ENCODE results near the gene TFRC.
"Not testable (repeated sequence)": the region's sequence is repeated elsewhere in the genome, so short reads cannot be mapped to it uniquely, and the experiment has no call there.

TFRC gene

GRCh38 chr3:196115678-196116083 is 33.8 kb upstream of the TFRC start:
- no peak for TF ChIP-seq CTCF (conservative IDR thresholded peaks at IDR 0.05; ENCODE audit: low read length)
- no peak for TF ChIP-seq EZH2phosphoT487 (IDR thresholded peaks at IDR 0.05; ENCODE audit: borderline replicate concordance)
- no peaks in the 10 kb centered on the region for H4K20me1 ChIP-seq (ENCODE audit: insufficient read depth, low read length, poor library complexity, severe bottlenecking)
- peak overlapping the region; percentile 49 for H3K9ac ChIP-seq (ENCODE audit: low read depth, low read length, poor library complexity, severe bottlenecking)
- H3K36me3 ChIP-seq (ENCODE audit: insufficient read depth, low read length) = no peaks in the 10 kb centered on the region
- H3K79me2 ChIP-seq (ENCODE audit: insufficient read depth, low read length) = peaks cover 22% of the 10 kb centered on the region
- H3K4me1 ChIP-seq (ENCODE audit: insufficient read depth, low read length, poor library complexity, severe bottlenecking) = peaks cover 58% of the 10 kb centered on the region
- H3F3A ChIP-seq (ENCODE audit: low read depth) = peaks cover under 1% of the 10 kb centered on the region
- H3K9me3 ChIP-seq (ENCODE audit: insufficient read depth, low read depth, low read length) = no peaks in the 10 kb centered on the region
- H3K9me2 ChIP-seq (replicated peaks; ENCODE audit: low read depth, low read length) = no peaks in the 10 kb centered on the region
- H3K4me3 ChIP-seq (ENCODE audit: low read length, poor library complexity, severe bottlenecking) = no peak overlapping the region
- no peaks in the 10 kb centered on the region for H3K27me3 ChIP-seq (ENCODE audit: insufficient read depth, low read length, poor library complexity, severe bottlenecking)
- no peak overlapping the region for H2AFZ ChIP-seq (ENCODE audit: low read length)
- H3K4me2 ChIP-seq (ENCODE audit: low read depth, low read length, poor library complexity, severe bottlenecking) = no peak overlapping the region

- no peak overlapping the region for H3K4me2 ChIP-seq (ENCODE audit: low read depth, low read length, poor library complexity, severe bottlenecking)
- no peaks in the 10 kb centered on the region for H3K79me2 ChIP-seq (ENCODE audit: insufficient read depth, low read length)
- no peak for TF ChIP-seq CTCF (conservative IDR thresholded peaks at IDR 0.05; ENCODE audit: low read length)
- TF ChIP-seq EZH2phosphoT487 (IDR thresholded peaks at IDR 0.05; ENCODE audit: borderline replicate concordance) = no peak
- H3K9ac ChIP-seq (ENCODE audit: low read depth, low read length, poor library complexity, severe bottlenecking) = no peak overlapping the region
- H3K4me1 ChIP-seq (ENCODE audit: insufficient read depth, low read length, poor library complexity, severe bottlenecking) = peaks cover 26% of the 10 kb centered on the region
- no peaks in the 10 kb centered on the region for H3K36me3 ChIP-seq (ENCODE audit: insufficient read depth, low read length)
- no peaks in the 10 kb centered on the region for H3K9me3 ChIP-seq (ENCODE audit: insufficient read depth, low read depth, low read length)
- H2AFZ ChIP-seq (ENCODE audit: low read length) = no peak overlapping the region
- no peaks in the 10 kb centered on the region for H3K27me3 ChIP-seq (ENCODE audit: insufficient read depth, low read length, poor library complexity, severe bottlenecking)
- H3K9me2 ChIP-seq (replicated peaks; ENCODE audit: low read depth, low read length) = no peaks in the 10 kb centered on the region
- no peak overlapping the region for H3K4me3 ChIP-seq (ENCODE audit: low read length, poor library complexity, severe bottlenecking)
- no peaks in the 10 kb centered on the region; the same call in 1 of the 2 replicates for H3F3A ChIP-seq (ENCODE audit: low read depth)
- H4K20me1 ChIP-seq (ENCODE audit: insufficient read depth, low read length, poor library complexity, severe bottlenecking) = no peaks in the 10 kb centered on the region
These were observed 30.1 kb upstream of the TFRC start for GRCh38 chr3:196111939-196112386.

GRCh38 chr3:196108075-196108743 is 26.3 kb upstream of the TFRC start:
- no peak overlapping the region for H2AFZ ChIP-seq (ENCODE audit: low read length)
- no peaks in the 10 kb centered on the region for H3F3A ChIP-seq (ENCODE audit: low read depth)
- no peaks in the 10 kb centered on the region; the same call in 1 of the 2 replicates for H3K9me3 ChIP-seq (ENCODE audit: insufficient read depth, low read depth, low read length)
- no peak for TF ChIP-seq EZH2phosphoT487 (IDR thresholded peaks at IDR 0.05; ENCODE audit: borderline replicate concordance)
- TF ChIP-seq CTCF (conservative IDR thresholded peaks at IDR 0.05; ENCODE audit: low read length) = no peak
- no peaks in the 10 kb centered on the region for H3K36me3 ChIP-seq (ENCODE audit: insufficient read depth, low read length)
- no peak overlapping the region for H3K9ac ChIP-seq (ENCODE audit: low read depth, low read length, poor library complexity, severe bottlenecking)
- H3K4me1 ChIP-seq (ENCODE audit: insufficient read depth, low read length, poor library complexity, severe bottlenecking) = peaks cover 4% of the 10 kb centered on the region
- no peaks in the 10 kb centered on the region for H3K79me2 ChIP-seq (ENCODE audit: insufficient read depth, low read length)
- H3K4me2 ChIP-seq (ENCODE audit: low read depth, low read length, poor library complexity, severe bottlenecking) = no peak overlapping the region
- no peaks in the 10 kb centered on the region for H3K27me3 ChIP-seq (ENCODE audit: insufficient read depth, low read length, poor library complexity, severe bottlenecking)
- H3K9me2 ChIP-seq (replicated peaks; ENCODE audit: low read depth, low read length) = no peaks in the 10 kb centered on the region
- H3K4me3 ChIP-seq (ENCODE audit: low read length, poor library complexity, severe bottlenecking) = no peak overlapping the region
- H4K20me1 ChIP-seq (ENCODE audit: insufficient read depth, low read length, poor library complexity, severe bottlenecking) = no peaks in the 10 kb centered on the region

DNA sequence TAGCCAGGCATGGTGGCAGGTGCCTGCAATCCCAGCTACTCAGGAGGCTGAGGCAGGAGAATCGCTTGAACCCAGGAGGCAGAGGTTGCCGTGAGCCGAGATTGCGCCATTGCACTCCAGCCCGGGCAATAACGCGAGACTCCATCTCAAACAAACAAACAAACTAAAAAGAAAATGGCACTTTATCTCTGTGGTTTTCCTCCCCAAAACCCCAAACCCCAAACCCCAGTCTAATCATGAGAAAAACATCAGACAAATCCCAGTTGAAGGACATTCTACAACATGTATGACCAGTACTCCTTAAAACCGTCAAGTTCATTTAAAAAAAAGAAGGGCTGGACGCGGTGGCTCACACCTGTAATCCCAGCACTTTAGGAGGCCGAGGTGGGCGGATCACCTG is 22.8 kb upstream of the TFRC start:
- not testable (repeated sequence) for H3K9me3 ChIP-seq (ENCODE audit: insufficient read depth, low read depth, low read length); H3K4me3 ChIP-seq (ENCODE audit: low read length, poor library complexity, severe bottlenecking); H3K79me2 ChIP-seq (ENCODE audit: insufficient read depth, low read length); H3K4me2 ChIP-seq (ENCODE audit: low read depth, low read length, poor library complexity, severe bottlenecking); H3K9ac ChIP-seq (ENCODE audit: low read depth, low read length, poor library complexity, severe bottlenecking); H3F3A ChIP-seq (ENCODE audit: low read depth); H3K27me3 ChIP-seq (ENCODE audit: insufficient read depth, low read length, poor library complexity, severe bottlenecking); H3K9me2 ChIP-seq (replicated peaks; ENCODE audit: low read depth, low read length); H4K20me1 ChIP-seq (ENCODE audit: insufficient read depth, low read length, poor library complexity, severe bottlenecking); H2AFZ ChIP-seq (ENCODE audit: low read length); H3K4me1 ChIP-seq (ENCODE audit: insufficient read depth, low read length, poor library complexity, severe bottlenecking); H3K36me3 ChIP-seq (ENCODE audit: insufficient read depth, low read length)

DNA sequence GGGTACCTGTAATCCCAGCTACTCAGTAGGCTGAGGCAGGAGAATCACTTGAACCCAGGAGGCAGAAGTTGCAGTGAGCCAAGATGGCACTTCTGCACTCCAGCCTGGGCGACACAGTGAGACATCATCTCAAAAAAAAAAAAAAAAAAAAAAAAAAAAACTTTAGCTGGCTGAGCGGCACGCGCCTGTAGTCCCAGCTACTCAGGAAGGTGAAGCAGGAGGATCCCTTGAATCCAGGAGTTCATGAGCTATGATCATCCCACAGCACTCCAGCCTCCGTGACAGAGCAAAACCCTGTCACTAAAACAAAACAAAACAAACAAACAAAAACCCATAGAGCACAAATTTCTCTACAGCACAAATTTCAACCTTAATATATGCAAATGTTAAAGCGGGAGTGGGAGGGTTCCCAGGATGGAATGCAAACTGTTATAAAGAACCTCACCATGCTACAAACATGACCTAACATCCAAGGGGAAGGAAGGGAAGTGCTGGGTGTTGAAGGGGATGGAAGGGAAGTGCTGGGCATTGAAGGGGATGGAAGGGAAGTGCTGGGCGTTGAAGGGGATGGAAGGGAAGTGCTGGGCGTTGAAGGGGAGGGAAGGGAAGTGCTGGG is 16.6 kb upstream of the TFRC start:
- H3F3A ChIP-seq (ENCODE audit: low read depth) = not testable (repeated sequence)

More for the DNA sequence above, 16.6 kb upstream of the TFRC start:
- not testable (repeated sequence) for H3K27me3 ChIP-seq (ENCODE audit: insufficient read depth, low read length, poor library complexity, severe bottlenecking); H3K9ac ChIP-seq (ENCODE audit: low read depth, low read length, poor library complexity, severe bottlenecking); H3K4me3 ChIP-seq (ENCODE audit: low read length, poor library complexity, severe bottlenecking); H3K9me3 ChIP-seq (ENCODE audit: insufficient read depth, low read depth, low read length); H3K36me3 ChIP-seq (ENCODE audit: insufficient read depth, low read length); H4K20me1 ChIP-seq (ENCODE audit: insufficient read depth, low read length, poor library complexity, severe bottlenecking); H3K79me2 ChIP-seq (ENCODE audit: insufficient read depth, low read length); H3K4me2 ChIP-seq (ENCODE audit: low read depth, low read length, poor library complexity, severe bottlenecking); H3K9me2 ChIP-seq (replicated peaks; ENCODE audit: low read depth, low read length); H2AFZ ChIP-seq (ENCODE audit: low read length)
- H3K4me1 ChIP-seq (ENCODE audit: insufficient read depth, low read length, poor library complexity, severe bottlenecking) = peaks cover 38% of the 10 kb centered on the region
